ENCODE data around the gene ZP3.
"Not testable (repeated sequence)": the region's sequence is repeated elsewhere in the genome, so short reads cannot be mapped to it uniquely, and the experiment has no call there.

GRCh38 chr7:76467743-76468404 lies 43.1 kb downstream of the ZP3 start:
- not testable (repeated sequence) for TF ChIP-seq CTCF (IDR thresholded peaks at IDR 0.05; ENCODE audit: control extremely low read depth in 1 of 3, insufficient read depth in 1 of 3, low read depth in 1 of 3, low read length in 3 of 3); EZH2 (IDR thresholded peaks at IDR 0.05; ENCODE audit: low read depth, low read length, severe bottlenecking); CEBPB (IDR thresholded peaks at IDR 0.05; ENCODE audit: low read depth, low read length); RAD21 (IDR thresholded peaks at IDR 0.05 in 1 of 2, conservative IDR thresholded peaks at IDR 0.05 in 1 of 2; ENCODE audit: low read depth in 2 of 2, low read length in 2 of 2)
